ENCODE measurements around the gene HSFX4.
A peak's percentile ranks its signal among the peaks of the same experiment; 100 is the strongest.
"Not testable (repeated sequence)": the region's sequence is repeated elsewhere in the genome, so short reads cannot be mapped to it uniquely, and the experiment has no call there.

The HSFX4 gene

DNA sequence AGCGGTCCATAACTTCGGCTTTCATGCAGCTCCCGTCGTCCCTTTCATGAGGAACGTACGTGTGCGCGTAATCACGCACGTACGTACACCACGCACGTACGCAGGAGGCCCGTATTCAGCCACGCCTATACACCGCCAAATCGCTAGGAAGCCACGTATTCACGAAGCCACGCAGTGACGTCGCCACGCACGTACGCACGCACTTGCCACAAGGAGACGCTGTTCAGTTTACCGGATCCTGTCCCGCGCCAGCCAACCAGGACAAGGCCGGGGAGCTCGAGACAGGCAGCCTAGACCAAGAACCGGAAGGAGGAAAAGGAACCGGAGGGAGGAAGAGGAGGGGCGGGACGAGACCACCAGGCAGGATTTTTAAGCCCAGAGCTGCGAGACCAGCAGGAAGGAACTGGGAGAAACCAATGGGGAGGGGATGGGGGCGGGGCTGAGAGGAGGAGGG lies 9.1 kb downstream of the HSFX4 start, which contains the start of gene EOLA2:
TSS of gene EOLA2 (minus strand) at position 65 of the 454 bp plus-strand sequence. CDS start 4,617 bp downstream, outside the sequence.
- peak; percentile 94 for DNase-seq (ENCODE audit: low spot score)

DNA sequence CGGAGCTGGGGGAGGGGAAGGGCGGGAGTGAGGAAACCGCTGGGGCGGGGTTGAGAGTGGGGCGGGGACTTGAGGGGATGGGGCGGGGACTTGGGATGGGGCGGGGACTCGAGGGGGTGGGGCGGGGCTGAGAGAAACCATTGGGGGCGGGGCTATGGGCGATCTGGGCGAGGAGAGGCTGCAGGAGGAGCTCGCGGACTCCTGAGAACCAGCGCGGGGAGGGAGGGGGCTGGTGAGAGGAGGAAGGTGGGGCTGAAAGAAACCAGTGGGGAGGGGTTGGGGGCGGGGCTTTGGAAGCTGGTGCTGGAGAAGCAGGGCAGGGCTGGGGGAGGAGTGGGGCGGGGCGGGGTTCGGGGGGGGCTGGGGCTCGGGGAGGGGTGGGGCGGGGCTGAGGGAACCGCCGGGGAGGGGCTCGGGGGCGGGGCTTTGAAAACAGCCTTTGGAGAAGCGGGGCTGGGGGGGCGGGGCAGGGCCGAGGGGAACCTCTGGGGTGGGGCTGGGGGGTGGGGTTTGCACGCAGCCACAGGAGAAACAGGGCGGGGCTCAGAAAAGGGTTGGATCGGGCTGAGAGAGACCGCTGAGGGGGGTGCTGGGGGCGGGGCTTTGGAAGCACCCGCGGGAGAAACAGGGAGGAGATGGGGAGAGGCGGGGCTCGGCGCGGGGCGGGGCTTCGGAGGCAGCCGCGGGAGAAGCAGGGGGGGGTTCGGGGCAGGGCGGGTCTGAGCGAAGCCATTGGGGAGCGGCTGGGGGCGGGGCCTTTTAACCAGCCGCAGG lies 9.7 kb downstream of the HSFX4 start:
- peak; percentile 89 for DNase-seq (ENCODE audit: low spot score)

DNA sequence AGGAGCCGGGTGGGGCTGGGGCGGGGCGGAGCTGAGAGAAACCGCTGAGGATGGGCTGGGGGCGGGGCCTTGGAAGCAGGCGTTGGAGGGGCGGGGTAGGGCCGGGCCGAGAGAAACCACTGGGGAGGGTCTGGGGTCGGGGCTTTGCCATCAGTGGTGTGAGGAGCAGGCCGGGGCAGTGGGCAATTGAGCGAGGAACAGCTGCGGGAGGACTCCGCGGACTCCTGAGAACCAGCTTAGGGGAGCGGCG lies 10.2 kb downstream of the HSFX4 start:
- DNase-seq (ENCODE audit: low spot score) = no peak

DNA sequence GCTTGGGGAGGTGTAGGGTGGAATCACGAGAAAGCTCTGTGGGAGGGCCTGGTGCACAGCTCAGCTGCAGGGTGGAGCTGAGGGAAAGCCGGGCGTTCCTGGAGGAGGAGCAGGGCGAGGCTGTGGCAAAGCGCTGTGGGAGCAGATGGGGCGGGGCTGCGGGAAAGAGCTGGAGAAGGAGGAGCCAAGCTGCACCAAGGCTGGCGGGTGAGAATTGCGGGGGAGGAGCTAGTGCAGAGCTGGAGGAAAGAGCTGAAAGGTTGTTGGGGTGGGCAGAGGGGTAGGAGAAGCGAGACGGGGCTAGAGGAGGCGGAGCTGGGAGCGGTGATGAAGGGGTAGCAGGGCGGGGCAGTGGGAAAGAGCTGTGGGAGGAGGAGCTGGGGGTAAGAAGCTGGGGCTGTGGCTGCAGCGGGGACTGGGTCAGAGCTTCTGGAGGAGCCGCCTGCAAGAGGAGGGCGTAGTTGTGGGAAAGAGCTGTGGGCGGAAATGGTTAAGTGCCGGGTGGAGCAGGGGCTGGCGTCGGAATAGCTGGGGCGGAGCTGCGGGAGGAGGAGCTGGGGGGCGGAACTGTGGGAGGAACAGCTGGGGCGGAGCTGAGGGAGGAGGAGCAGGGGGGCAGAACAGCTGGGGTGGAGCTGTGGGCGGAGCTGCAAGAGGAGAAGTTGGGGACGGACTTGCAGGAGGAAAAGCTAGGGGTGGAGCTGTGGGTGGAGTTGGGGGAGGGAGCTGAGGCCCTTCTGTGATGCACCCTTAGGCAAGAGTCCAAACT lies 10.7 kb downstream of the HSFX4 start:
- DNase-seq (ENCODE audit: low spot score) = peak; percentile 92

DNA sequence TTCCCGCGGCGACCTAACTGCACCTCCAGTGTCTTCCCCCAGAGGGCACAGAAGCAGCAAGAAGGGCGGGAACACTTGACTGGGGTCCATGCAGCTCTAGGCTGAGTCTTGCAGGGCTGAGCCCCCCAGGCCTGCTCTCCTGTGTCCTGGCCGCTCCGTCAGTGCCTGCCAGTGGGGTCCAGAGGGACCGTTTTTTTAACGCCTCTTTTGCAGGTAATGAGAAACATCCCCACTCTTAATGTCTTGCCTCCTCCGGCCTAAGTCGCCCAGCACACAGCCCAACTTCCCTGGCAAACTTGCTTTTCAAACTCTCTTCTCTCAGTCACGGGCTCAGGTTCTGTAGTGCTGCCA lies 11.3 kb downstream of the HSFX4 start:
- DNase-seq (ENCODE audit: low spot score) = not testable (repeated sequence)

DNA sequence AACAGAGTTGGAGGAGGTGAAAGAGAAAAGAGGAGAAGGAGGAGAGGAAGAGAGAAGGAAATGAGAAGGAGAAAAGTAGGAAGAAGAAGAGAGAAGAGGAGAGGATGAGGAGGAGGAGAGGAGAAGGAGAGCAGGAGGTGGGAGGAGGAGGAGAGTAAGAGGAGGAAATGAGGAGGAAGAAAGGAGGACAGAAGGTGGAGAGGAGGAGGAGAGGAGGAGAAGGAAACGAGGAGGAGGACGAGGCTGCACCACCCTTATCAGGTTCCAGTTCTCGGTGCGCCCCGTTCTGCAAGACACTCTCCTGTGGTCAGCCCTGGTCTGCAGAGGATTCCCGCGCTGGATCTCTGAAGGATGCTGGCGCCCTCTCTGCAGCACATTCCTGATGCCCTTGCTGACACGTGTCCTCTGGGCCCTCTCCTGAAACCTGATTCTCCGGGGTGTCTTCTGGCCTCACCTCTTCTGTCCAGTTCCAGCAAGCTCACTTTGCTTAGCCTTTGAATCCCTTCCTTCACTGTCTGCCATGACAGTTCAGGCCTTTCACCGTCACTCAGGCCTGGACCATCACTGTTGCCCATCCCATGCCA lies 15.8 kb downstream of the HSFX4 start:
- not testable (repeated sequence) for DNase-seq (ENCODE audit: low spot score)

DNA sequence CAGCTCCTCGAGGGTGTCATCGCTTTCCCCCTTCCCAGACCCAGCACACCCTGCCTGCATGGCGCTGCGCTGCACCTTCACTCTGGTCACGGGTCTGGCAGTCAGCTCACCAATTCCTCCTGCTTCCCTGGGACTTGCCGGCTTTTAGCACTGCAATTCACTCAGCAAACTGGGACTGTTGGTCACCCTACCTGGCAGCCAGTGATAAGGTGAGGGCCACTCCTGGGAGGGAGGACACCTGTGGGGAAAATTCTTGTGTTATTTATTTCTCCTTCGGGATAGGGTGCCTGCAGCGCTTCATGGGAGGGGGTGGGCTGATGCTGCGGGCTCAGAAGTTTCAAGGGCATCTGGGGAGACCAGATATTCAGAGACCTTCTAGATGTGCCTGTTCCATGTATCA lies 16.4 kb downstream of the HSFX4 start:
- DNase-seq (ENCODE audit: low spot score) = not testable (repeated sequence)

DNA sequence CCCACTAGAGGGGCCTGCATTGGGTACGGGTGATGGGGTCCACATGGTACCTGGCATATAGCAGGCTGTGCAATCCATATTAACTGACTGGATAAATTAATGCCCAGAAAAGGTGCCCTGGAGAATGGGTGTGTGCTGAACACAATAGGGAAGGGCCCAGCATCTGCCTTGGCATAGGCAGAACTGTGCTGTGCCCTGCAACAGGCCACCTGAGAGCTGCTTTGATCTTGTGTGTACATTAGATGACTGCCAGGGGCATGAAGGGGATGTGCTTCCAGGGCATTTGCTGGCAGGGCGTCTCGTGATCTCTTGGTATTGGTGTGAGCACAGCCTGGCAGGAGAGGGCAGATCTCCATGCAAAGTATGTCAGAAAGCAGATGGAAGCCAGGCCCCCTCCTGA lies 17.6 kb downstream of the HSFX4 start:
- not testable (repeated sequence) for DNase-seq (ENCODE audit: low spot score)

DNA sequence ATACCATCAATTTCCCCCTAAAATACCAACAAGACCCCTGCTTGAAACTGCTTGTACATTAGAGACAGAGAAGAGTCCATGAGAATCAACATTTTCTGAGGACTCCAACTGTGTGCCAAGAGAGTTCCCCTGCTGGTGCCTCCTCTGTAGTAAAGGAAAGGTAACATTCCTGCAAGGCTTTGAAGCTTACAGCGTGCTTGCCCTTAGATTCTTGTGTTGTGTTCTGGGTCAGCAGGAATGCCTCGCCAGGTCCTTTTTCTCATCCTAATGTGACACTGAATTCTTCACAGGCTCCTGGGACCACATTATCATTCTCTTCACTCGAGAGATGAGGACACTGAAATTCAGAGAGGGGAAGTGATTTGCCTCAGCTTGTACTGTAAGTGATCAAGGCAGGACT lies 18.6 kb downstream of the HSFX4 start:
- DNase-seq (ENCODE audit: low spot score) = no peak

DNA sequence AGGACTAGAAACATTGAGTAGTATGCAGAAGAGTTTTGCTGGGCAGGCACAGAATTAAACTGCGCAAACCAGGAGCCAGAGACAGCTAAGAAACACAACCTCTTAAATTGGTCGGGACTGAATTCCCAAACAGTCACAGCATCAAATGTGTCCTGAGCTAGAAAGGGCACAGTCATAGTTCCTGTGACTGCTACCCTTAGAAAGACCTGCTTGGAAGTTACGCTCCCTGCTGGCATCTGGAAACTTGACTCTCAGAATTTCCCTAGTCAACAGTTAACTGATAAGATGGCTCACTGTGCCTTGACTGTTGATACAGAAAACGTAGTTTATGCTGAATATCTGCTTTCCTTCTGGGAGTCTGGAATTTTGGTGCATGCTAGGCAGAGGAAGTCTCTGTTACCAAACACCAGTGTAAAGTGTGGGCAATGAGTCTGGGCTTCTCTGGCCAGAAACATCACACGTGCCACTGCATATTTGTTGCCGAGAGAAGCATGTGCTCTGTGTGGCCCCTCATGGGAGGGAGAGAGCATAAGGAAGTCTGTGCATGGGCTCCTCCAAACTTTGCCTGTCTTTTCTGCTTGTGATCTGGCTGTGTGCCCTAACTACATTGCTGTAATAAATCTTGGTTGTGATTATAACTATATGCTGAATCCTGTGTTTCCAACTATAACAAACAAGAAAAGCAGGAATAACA lies 20.5 kb downstream of the HSFX4 start:
- no peak for DNase-seq (ENCODE audit: low spot score)

DNA sequence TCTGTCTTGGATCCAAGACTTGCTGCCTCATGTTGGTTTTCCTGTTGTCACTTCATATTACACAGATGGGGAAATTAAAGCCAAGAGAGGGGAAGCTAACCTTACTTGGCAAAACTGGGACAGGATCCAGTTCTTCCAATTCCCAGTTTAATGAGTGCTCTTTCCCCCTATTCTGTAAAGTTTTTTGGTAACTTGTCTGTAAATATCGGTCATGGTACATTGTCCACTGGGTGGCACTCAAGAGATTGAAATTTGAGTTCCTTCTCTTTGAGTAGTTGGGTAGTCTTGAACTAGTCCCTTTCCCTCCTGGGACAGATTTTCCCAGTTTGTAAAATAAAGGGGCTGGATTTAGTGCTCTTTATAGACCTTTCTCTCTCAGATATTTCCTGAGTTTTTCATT lies 21.3 kb downstream of the HSFX4 start:
- peak; percentile 6 for DNase-seq (ENCODE audit: low spot score)

DNA sequence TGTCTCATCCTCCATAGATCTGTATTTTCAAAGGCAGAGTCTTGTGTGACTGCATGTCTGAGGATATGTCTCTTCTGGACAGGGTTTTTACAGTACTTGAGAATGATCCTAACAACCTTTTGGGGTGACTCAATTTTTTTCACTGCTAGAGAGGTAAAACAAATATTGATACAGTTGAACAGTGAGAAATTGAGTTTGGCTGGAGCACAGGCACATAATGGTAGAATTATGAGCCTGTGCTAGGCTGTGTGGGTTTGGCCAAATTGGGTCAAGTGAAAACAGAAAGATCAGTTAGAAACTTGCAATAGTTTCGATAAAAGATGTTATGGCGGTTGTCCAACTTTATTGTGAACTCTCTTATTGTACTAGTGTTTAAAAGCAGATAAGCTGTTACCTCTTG lies 32.2 kb downstream of the HSFX4 start:
- no peak for DNase-seq (ENCODE audit: low spot score)

DNA sequence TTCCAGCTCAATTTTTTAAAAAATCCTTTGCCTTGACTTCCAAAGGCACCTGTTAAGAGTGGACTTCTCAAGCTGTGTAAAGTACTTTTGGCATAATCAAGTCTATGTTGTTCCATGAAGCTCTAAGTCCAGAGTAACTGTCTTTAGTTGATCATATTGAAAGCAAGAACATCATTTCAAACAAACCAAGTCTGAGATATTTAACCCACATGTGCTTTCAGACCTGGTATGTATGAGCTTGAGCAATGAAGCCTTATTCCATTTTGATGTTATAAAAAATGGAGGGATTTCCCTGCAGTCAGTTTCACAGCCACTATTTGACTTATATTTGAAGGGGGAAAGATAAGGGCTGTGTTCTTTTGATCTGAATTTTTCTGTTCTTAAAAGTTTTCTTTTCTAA lies 32.6 kb downstream of the HSFX4 start:
- DNase-seq (ENCODE audit: low spot score) = no peak

DNA sequence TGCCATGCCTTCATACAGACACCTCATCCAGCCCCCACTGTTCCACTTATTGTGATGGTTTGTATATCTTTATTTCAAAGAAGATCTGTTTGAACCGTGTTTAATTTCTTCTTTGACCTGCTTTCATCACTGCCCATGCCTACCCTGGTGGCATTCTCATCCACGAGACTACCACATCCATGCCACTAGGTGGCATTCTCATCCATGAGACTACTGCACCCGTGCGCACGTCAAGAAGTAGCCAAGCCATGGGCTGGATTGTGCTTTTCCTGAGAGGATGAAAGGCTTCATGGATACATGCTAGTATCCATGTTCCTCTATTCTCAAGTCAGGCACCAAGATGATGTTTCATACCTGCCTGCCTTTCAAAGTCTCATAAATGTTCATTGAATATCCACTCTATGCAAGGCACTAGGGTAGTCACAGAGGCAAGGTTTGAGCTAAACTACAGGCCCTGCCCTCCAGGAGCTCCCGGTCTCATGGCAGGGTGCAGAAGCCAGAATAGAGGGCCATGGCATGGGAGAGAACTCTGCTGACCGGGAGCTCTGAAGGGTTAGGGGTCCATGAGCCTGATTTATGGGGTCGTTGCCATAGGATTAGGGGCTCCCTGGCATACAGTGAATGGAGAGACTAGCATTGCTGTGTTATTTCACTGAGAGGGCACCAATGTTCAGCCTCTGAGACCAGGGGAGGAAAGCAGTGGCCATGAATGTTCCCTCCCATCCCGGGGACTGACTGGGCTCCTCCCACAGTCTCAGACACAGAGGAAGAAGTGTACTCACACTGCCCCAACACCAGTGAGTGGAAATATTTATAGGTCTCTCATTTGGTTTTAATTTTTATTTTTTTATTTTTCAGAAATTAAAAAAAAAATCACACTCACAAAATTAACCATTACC lies 33.7 kb downstream of the HSFX4 start:
- DNase-seq (ENCODE audit: low spot score) = peak; percentile 46

DNA sequence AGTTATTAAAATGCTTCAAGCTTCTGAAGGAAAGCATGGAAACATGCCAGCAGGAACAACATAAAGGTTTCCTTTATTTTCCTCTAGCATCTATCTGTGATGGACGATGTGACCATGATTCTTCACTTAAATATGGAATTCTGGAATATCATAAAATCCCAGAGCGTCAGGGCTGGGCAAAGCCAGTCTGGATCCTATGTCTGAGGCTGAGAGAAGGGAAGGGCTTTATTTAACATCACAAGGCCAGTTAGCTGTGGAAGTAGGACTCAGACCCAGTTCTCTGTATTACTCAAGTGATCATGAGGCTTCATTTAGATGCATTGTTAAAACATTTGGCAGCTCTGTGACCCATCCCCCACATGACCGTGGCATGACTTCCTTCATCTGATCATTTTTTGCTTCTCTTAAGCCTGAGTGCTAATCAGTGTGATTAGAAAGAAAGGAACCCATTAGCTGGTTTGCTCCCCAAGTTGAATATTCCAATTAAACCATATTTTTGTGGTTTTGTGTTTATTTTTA lies 49.8 kb downstream of the HSFX4 start:
- no peak for DNase-seq (ENCODE audit: low spot score)

Measured in activated CD4-positive, alpha-beta T cell treated with anti-CD3 and anti-CD28 coated beads, Interleukin-2, Interleukin-4, amounts not matched to agents 100 ng/mL and 50 ng/mL, durations not matched to agents 16 hours and 8 hours (primary cell).